Measurements from ENCODE around the gene C2CD2L.
"Not testable (repeated sequence)": the region's sequence is repeated elsewhere in the genome, so short reads cannot be mapped to it uniquely, and the experiment has no call there.

The C2CD2L gene

GRCh38 chr11:119106564-119107537 is at the start of gene C2CD2L:
Gene C2CD2L, plus strand, starts transcription at chr11:119107344. Its CDS starts 398 bp downstream, at chr11:119107742.
- peak; percentile 94 for DNase-seq (ENCODE audit: low spot score)
- Histone ChIP-seq H3K4me3 (peak within 1 kb of the TSS; percentile 98), H3K27ac (peak within 1 kb of the TSS; percentile 78 to 85)
- TF ChIP-seq CTCF (IDR thresholded peaks at IDR 0.05), result no peak

GRCh38 chr11:119059128-119059527 is 48.0 kb upstream of the C2CD2L start:
- DNase-seq (ENCODE audit: low spot score); H3K27ac ChIP-seq; H3K4me3 ChIP-seq: not testable (repeated sequence)

GRCh38 chr11:119061256-119061655 is 45.9 kb upstream of the C2CD2L start:
- no peak for TF ChIP-seq CTCF (IDR thresholded peaks at IDR 0.05)
- Histone ChIP-seq H3K4me3 (no peak overlapping the region), H3K27ac (no peak overlapping the region)
- no peak for DNase-seq (ENCODE audit: low spot score)

GRCh38 chr11:119062779-119063178 is 44.4 kb upstream of the C2CD2L start:
- no peak overlapping the region for H3K4me3 ChIP-seq
- peak overlapping the region in 1 of 2 donors; percentile 53 for H3K27ac ChIP-seq
- TF ChIP-seq CTCF (IDR thresholded peaks at IDR 0.05), result no peak
- no peak for DNase-seq (ENCODE audit: low spot score)

- Histone ChIP-seq H3K27ac (no peak overlapping the region), H3K4me3 (no peak overlapping the region)
- TF ChIP-seq CTCF (IDR thresholded peaks at IDR 0.05), result no peak
- DNase-seq (ENCODE audit: low spot score), result no peak
Observed at GRCh38 chr11:119065369-119065768, 41.8 kb upstream of the C2CD2L start.

GRCh38 chr11:119067371-119068222 is 39.5 kb upstream of the C2CD2L start, which contains the start of gene VPS11:
Gene VPS11, plus strand, starts transcription at chr11:119067818. Its CDS starts 6 bp downstream, at chr11:119067824.
- Histone ChIP-seq H3K4me3 (peak within 1 kb of the TSS; percentile 78), H3K27ac (peak within 1 kb of the TSS; percentile 87 to 92)
- no peak for TF ChIP-seq CTCF (IDR thresholded peaks at IDR 0.05)
- peak; percentile 97 for DNase-seq (ENCODE audit: low spot score)

- H3K4me3 ChIP-seq, result no peak overlapping the region
- no peak for TF ChIP-seq CTCF (IDR thresholded peaks at IDR 0.05)
- H3K27ac ChIP-seq, result no peak overlapping the region
- DNase-seq (ENCODE audit: low spot score), result no peak
Observed at GRCh38 chr11:119077839-119078238, 29.3 kb upstream of the C2CD2L start.

All from coronary artery (tissue), 2 donors.